ENCODE measurements around the gene FAM174C. TPM values are rescaled to one million over a fixed set of nuclear protein-coding genes. Genes with fewer than 3 reads are reported as not detected.
"Not testable (repeated sequence)": the region's sequence is repeated elsewhere in the genome, so short reads cannot be mapped to it uniquely, and the experiment has no call there.

FAM174C gene
- total RNA-seq, 2 experiments from 2014 or later, result 44.5 to 48.3 TPM

DNA sequence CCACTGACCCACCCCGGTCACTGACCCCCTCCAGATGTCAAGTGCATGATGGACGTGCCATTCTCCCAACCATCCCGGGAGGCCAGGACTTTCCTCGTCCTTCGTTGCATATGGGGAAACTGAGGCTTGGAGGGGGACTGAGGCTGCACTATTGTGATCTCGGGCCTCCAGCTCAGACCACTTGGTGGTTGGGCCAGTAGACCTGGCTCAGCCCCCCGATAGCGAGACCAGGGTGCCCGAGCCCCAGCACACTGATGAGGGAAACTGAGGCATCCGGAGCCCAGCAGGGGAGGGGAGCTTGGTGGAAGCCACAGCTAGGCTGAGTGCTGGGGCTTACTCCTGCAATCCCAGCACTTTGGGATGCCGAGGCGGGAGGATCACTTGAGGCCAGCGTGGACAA lies 20.7 kb downstream of the FAM174C start:
- POLR2A ChIA-PET, result no interaction called here
- H3K4me1 Mint-ChIP-seq, result no peaks in the 10 kb centered on the region
- no peaks in the 10 kb centered on the region for H3K36me3 Mint-ChIP-seq
- H3K9me3 Mint-ChIP-seq, result no peaks in the 10 kb centered on the region
- no peak overlapping the region for H3K27ac Mint-ChIP-seq
- ATAC-seq (ENCODE audit: low read depth) (no peak), DNase-seq (no peak)
- H3K27me3 Mint-ChIP-seq, result peaks cover 11% of the 10 kb centered on the region
- H3K4me3 Mint-ChIP-seq, result no peak overlapping the region

DNA sequence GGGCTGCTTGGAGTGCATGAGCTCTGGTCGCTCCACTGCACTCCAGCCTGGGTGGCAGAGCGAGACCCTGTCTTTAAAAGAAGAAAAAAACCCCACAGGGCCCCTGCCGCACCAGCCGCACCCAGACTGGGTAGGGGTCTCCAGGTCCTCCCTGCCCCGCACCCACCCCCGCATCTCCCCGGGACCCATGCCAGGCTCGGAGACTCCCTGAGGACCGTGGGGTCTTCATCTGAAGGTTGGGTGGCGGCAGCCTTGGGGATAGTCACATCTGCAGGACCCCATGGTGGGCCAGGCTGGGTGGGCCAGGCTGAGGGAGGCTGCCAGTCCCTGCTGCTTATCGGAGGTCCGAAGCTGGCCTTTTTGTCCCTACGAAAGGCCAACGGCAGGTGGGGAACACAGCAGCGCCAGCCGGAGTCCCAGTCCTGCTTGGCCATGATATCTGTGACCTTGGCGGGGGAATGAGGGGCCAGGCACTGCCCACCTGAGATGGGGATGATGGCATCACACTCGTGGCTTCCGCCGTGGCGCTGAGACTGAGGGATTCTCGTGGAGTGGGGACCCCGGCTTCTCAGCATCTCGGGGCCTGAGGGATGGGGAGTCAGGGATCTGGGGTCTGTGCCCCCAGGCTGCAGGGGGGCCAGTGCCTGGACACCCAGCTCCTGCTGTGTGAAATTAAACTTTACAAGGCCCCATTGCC lies 21.4 kb downstream of the FAM174C start:
- no peak overlapping the region for H3K4me3 Mint-ChIP-seq
- peaks cover 11% of the 10 kb centered on the region for H3K27me3 Mint-ChIP-seq
- no peaks in the 10 kb centered on the region for H3K36me3 Mint-ChIP-seq
- no peak for DNase-seq
- H3K27ac Mint-ChIP-seq, result no peak overlapping the region
- no peak for ATAC-seq (ENCODE audit: low read depth)
- H3K9me3 Mint-ChIP-seq, result no peaks in the 10 kb centered on the region
- POLR2A ChIA-PET, result no interaction called here
- no peaks in the 10 kb centered on the region for H3K4me1 Mint-ChIP-seq

DNA sequence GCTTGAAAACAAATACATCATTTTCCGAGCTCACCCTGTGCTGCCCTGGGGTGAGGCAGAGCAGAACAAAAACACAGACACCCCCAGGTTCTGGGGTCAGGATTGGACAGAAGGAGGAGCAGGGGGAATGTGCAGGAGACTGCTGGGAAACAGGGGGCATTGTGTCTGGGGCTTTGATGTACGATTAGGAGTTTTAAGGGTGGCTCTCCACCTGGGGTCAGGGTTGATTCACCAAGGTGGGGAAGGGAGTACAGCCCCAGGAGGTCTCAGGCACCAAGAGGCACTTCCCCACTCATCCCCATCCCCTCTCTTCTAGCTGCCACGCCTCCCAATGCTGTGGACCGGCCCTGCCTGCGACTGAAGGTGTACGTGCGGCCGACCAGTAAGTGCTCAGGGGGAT lies 22.9 kb downstream of the FAM174C start:
- Mint-ChIP-seq H3K4me1 (no peaks in the 10 kb centered on the region), H3K9me3 (no peaks in the 10 kb centered on the region), H3K27ac (no peak overlapping the region), H3K27me3 (peaks cover 11% of the 10 kb centered on the region), H3K4me3 (no peak overlapping the region), H3K36me3 (no peaks in the 10 kb centered on the region)
- DNase-seq, result no peak
- ATAC-seq (ENCODE audit: low read depth), result no peak
- POLR2A ChIA-PET, result no interaction called here

DNA sequence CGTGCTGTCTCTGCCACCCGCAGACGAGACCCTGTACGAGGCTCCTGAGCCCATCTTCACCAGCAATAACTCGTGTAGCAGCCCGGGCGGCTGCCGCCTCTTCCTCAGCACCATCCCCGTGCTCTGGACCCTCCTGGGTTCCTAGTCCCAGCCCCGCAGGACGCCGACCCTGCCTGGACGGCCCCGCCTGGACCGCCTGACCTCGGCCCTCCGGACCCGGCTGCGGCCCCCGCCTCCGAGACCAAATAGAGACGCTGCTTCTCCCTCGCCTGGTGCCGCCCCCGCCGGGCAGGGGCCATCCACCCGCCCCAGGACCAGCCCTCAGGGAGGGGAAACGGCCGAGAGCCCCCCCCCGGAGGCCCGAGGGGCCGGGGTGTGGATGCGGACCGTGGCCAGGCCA lies 24.5 kb downstream of the FAM174C start:
- Mint-ChIP-seq H3K4me3 (no peak overlapping the region), H3K4me1 (no peaks in the 10 kb centered on the region), H3K9me3 (no peaks in the 10 kb centered on the region), H3K27ac (no peak overlapping the region), H3K36me3 (no peaks in the 10 kb centered on the region), H3K27me3 (peaks cover 8% of the 10 kb centered on the region)
- DNase-seq (no peak), ATAC-seq (ENCODE audit: low read depth) (no peak)
- POLR2A ChIA-PET, result no interaction called here

DNA sequence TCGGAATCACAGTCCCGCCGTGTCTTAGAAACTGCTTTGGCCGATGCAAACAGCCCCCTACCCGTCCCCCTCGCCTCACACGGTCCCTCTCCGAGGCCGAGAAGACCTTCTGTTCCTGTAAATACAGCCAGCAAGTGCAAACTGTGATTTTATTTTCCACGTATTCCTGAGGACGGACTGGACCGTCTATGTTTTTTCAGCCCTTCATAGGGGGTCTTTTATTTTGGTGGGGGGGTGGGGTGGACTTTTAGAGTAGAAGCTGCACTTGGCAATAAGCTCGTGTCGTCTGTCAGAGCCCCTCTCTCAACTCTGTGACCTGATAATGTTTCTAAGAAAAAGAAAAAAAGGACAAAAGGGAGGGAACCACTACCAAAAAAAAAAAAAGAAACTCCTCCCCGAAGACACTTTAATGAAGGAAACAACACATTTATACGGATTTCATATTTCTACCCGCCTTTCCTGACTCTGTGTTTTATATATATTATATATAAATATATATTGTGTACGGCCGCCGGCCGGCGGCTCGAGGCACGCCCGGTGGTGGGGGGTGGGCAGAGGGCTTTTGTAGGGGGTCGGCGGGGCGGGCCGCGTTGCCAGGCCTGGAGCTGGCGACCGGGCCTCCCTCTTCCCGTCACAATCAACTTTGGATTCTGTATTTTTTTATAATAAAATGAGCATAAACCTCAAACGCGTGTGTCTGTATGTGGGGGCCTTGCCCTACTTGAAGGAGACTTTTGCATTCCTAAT lies 25.6 kb downstream of the FAM174C start:
- no peaks in the 10 kb centered on the region for H3K9me3 Mint-ChIP-seq
- no peak for DNase-seq
- no peak overlapping the region for H3K27ac Mint-ChIP-seq
- H3K27me3 Mint-ChIP-seq, result peaks cover 4% of the 10 kb centered on the region
- POLR2A ChIA-PET, result no interaction called here
- no peak for ATAC-seq (ENCODE audit: low read depth)
- H3K36me3 Mint-ChIP-seq, result no peaks in the 10 kb centered on the region
- no peak overlapping the region for H3K4me3 Mint-ChIP-seq
- no peaks in the 10 kb centered on the region for H3K4me1 Mint-ChIP-seq

DNA sequence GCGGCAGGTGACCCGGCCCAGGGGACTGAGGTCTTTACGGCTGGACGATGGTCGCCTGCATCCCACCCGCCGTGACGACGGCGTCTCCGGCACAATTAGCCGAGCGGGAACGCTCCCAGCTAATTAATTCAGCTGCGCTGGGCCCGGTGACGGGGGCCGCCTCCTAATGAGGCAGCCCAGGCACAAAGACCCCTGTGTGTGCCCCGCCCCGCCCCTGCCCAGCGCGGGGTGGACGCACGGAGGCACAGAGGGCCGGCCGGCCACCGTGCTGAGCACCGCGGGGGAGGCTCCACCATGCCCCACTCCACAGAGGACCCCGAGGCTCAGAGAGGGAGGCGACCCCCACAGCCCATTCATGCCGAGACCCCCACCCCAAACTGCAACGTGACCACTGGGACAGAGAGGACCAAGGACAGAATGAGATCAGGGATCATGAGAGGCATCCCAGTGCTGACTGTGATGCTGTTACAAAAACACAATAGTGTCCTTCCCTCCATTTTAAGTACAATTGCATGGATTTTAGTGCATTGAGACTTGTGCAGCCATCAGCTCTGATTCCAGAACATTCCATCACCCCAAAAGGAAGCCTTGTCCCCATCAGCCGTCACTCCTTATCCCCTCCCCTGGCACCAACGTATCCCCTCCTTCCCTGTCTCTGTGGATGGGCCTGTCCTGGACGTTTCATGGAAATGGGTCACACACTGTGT lies 27.4 kb downstream of the FAM174C start:
- DNase-seq, result no peak
- POLR2A ChIA-PET, result no interaction called here
- peaks cover 4% of the 10 kb centered on the region for H3K27me3 Mint-ChIP-seq
- no peaks in the 10 kb centered on the region for H3K9me3 Mint-ChIP-seq
- no peak overlapping the region for H3K4me3 Mint-ChIP-seq
- H3K4me1 Mint-ChIP-seq, result no peaks in the 10 kb centered on the region
- H3K27ac Mint-ChIP-seq, result no peak overlapping the region
- ATAC-seq (ENCODE audit: low read depth), result no peak
- H3K36me3 Mint-ChIP-seq, result no peaks in the 10 kb centered on the region

DNA sequence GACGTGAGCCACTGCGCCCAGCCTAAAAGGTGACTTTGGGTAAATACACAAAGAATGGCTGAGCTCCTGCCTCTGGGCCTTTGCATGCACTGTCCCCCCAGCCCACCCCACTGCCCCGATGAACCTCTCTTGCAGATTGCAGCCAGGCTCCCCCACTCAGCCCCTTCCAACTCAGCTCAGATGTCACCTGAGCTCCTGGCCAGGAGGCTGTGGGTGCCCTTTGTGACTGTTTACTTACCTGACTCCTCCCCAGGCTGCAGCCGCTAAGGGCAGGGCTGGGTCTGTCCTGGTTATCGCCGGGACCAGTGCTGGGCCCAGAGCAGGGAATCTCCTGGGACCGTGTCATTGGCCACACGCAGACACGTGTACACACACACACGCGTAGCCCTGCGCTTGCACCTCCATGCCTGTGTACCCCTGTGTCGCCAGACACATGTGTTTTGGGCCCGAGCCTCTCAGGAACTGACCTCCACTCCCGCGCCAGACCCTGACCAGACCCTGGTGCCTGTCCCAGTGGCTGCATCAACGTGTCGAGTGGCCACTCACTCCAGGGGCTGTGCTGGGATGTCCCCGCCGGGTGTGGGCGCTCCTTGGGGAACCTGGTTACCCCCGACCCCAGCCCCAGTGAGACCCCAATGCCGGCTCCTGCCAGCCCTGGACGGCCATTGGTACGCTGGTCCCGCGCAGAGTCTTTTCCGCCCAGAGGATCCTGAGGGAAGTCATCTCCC lies 29.0 kb downstream of the FAM174C start:
- H3K27me3 Mint-ChIP-seq, result no peaks in the 10 kb centered on the region
- no peak overlapping the region for H3K27ac Mint-ChIP-seq
- POLR2A ChIA-PET, result no interaction called here
- no peaks in the 10 kb centered on the region for H3K9me3 Mint-ChIP-seq
- no peak overlapping the region for H3K4me3 Mint-ChIP-seq
- no peak for DNase-seq
- no peaks in the 10 kb centered on the region for H3K4me1 Mint-ChIP-seq
- H3K36me3 Mint-ChIP-seq, result no peaks in the 10 kb centered on the region
- ATAC-seq (ENCODE audit: low read depth), result no peak

DNA sequence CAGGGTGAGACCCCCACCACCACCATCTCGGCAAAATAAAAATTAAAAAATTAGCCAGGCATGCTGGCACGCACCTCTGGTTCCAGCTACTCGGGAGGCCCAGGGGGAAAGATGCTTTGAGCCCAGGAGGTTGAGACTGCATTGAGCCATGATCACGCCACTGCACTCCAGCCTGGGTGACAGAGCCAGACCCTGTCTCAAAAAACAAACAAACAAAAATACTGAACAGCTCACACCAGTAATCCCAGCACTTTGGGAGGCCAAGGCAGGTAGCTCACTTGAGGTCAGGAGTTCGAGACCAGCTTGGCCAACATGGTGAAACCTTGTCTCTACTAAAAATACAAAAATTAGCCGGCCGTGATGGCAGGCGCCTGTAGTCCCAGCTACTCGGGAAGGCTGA lies 30.0 kb downstream of the FAM174C start:
- H3K4me3 Mint-ChIP-seq; ATAC-seq (ENCODE audit: low read depth); DNase-seq; H3K9me3 Mint-ChIP-seq; H3K27ac Mint-ChIP-seq; H3K4me1 Mint-ChIP-seq; H3K36me3 Mint-ChIP-seq; POLR2A ChIA-PET; H3K27me3 Mint-ChIP-seq: not testable (repeated sequence)

DNA sequence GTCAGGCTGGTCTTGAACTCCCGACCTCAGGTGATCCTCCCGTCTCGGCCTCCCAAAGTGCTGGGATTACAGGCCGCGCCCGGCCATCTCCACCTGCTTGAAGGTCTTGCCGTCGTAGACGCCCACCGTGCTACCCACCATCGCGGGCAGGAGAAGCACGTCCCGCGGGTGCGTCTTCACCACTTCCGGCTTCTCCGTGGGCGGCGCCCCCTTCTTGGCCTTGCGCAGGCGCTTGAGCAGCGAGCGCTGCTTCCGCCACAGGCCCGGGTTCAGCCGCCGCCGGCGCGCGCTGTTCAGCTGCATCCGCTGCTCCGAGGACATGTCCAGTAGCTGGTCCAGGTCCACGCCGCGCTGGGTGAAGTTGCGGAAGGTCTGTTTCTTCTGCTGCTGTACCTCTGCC lies 32.0 kb downstream of the FAM174C start:
- Mint-ChIP-seq H3K27me3 (no peaks in the 10 kb centered on the region), H3K4me3 (no peak overlapping the region), H3K4me1 (no peaks in the 10 kb centered on the region), H3K27ac (no peak overlapping the region), H3K36me3 (no peaks in the 10 kb centered on the region), H3K9me3 (no peaks in the 10 kb centered on the region)
- ATAC-seq (ENCODE audit: low read depth) (no peak), DNase-seq (no peak)
- POLR2A ChIA-PET, result no interaction called here

DNA sequence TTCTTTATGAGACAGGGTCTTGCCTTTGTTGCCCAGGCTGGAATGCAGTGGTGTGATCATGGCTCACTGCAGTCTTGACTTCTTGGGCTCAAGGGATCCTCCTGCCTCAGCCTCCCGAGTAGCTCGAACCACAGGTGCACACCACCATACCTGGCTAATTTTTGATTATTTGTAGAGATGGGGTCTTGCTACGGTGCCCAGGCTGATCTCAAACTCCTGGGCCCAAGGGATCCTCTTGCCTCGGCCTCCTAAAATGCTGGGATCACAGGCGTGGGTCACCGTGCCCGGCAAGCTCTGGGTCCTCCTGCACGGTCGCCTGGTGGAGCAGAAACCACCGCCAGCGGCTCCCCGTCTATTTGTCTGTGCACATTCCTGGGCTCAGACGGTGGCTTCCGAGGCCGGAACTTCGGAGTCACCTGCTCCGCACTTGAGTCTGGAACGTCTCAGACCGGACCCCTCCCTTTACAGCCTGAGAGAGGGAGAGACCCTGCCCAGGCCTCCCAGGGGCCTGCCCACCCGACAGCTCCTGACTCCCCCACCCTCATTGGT lies 32.5 kb downstream of the FAM174C start:
- Mint-ChIP-seq H3K4me3 (no peak overlapping the region), H3K27ac (no peak overlapping the region), H3K27me3 (no peaks in the 10 kb centered on the region), H3K36me3 (no peaks in the 10 kb centered on the region), H3K4me1 (no peaks in the 10 kb centered on the region), H3K9me3 (no peaks in the 10 kb centered on the region)
- POLR2A ChIA-PET, result no interaction called here
- no peak for ATAC-seq (ENCODE audit: low read depth)
- no peak for DNase-seq

DNA sequence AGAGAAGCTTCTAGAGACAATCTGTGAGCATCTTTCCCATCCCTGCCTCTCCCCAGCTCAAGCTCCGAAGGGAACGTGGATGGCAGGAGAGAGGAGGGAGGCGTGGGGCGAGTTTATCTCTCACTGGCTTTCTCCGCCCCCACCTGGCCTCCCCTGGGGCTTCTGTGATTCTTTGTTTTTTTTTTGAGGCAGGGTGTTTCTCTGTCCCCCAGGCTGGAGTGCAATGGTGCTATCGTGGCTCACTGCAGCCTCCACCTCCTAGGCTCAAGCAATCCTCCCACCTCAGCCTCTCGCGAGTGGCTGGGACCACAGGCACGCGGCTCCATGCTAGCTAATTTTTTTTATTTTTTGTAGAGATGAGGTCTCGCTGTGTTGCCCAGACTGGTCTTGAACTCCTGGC lies 33.4 kb downstream of the FAM174C start:
- ATAC-seq (ENCODE audit: low read depth), result no peak
- Mint-ChIP-seq H3K27me3 (peaks cover 1% of the 10 kb centered on the region), H3K36me3 (no peaks in the 10 kb centered on the region), H3K9me3 (no peaks in the 10 kb centered on the region), H3K27ac (no peak overlapping the region), H3K4me1 (no peaks in the 10 kb centered on the region), H3K4me3 (no peak overlapping the region)
- DNase-seq, result no peak
- POLR2A ChIA-PET, result no interaction called here

DNA sequence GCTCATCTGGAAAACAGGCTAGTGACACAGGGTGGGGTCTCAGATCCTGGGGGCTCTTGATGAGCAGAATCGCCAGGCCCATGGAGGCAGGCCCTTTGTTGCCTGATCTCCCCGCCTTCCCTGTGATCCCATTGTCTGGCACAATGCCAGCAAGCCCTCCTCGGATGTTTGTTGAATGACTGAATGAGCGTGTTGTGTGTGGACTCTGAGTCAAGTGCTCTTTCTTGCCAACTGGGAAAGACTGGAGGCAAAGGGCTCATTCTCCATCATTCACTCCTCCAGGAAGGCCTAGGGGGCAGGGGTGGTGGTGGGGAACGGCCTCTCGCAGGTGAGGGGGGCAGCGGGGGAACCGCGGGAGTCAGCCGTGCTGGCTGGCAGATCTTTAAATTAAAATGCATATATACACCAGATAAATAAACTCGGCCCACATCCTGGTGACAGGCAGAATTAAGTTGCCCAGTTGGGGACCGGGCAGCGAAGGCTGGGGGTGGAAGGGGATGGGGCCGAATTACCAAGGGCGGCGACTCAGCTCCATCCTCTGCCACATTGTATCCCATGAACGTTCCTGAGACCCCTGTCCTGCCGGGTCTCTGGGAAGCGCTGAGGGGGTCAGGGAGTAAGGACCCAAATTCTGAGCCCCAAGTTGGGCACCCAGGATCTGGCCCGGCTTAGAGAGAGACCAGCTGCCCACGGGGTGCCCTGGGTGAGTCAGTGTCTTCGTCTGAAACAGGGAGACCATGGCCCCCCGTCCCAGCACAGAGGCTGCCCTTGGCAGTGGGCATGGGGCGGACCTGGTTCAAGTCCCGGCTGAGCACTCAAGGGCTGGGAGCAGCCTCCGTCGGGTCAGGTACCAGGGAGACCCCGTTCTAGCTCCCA lies 34.9 kb downstream of the FAM174C start:
- no peaks in the 10 kb centered on the region for H3K9me3 Mint-ChIP-seq
- no peak overlapping the region for H3K4me3 Mint-ChIP-seq
- H3K4me1 Mint-ChIP-seq, result no peaks in the 10 kb centered on the region
- DNase-seq (no peak), ATAC-seq (ENCODE audit: low read depth) (no peak)
- POLR2A ChIA-PET, result no interaction called here
- no peak overlapping the region for H3K27ac Mint-ChIP-seq
- peaks cover 7% of the 10 kb centered on the region for H3K27me3 Mint-ChIP-seq
- no peaks in the 10 kb centered on the region for H3K36me3 Mint-ChIP-seq

DNA sequence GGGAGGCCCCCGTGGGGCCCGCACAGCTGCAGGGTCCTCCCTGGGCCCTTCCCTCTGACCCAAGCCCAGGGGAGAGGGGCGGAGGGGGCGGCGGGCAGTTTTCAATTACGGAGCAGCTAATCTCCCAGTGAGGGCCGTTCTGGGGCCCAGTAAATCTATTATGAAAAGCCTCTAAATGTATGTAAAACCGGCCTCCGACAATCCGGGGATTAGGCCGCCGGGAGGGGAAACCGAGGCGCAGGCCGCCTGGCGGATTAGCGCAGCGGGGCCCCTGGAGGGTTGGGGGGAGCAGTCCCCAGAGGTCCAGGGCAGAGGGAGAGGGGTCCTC lies 35.5 kb downstream of the FAM174C start:
- Mint-ChIP-seq H3K27me3 (peaks cover 7% of the 10 kb centered on the region), H3K4me1 (no peaks in the 10 kb centered on the region), H3K4me3 (no peak overlapping the region), H3K9me3 (no peaks in the 10 kb centered on the region), H3K36me3 (no peaks in the 10 kb centered on the region), H3K27ac (no peak overlapping the region)
- ATAC-seq (ENCODE audit: low read depth) (no peak), DNase-seq (no peak)
- POLR2A ChIA-PET, result no interaction called here
